WTC11 (cell line): Measurements from ENCODE around the gene RUNX2. TPM values are rescaled to one million over a fixed set of nuclear protein-coding genes. Genes with fewer than 3 reads are reported as not detected.
"Not testable (repeated sequence)": the region's sequence is repeated elsewhere in the genome, so short reads cannot be mapped to it uniquely, and the experiment has no call there.

ENCODE experiments used
- ATAC-seq: fragments of 200-7000 bp; cut with Tn5 transposase; 2 replicates; pipeline ENCODE4 v1.10.0; 2021; ENCODE audit warnings: mild to moderate bottlenecking, moderate library complexity
- CTCF ChIA-PET: fragments of 300-600 bp; sonication (Branson Sonifier 250); formaldehyde crosslinking; loops from one replicate; lab custom pipeline; 2021; ENCODE audit warnings: antibody characterized with exemption; lab: Charles Lee
- POLR2A ChIA-PET: fragments of 350-600 bp; sonication (Branson Sonifier 250); formaldehyde crosslinking; loops from one replicate; lab custom pipeline; 2021; ENCODE audit warnings: antibody characterized with exemption; lab: Charles Lee
- DNase-seq: peaks from one replicate; pipeline ENCODE4 v3.0.0; 2021; ENCODE audit warnings: low spot score
- H3K27ac Mint-ChIP-seq: 2 replicates; pipeline ENCODE4 v1.8.0; 2021; ENCODE audit warnings: mixed read lengths
- H3K27me3 Mint-ChIP-seq: 2 replicates; pipeline ENCODE4 v1.8.0; 2021; ENCODE audit warnings: low read depth, mild to moderate bottlenecking, moderate library complexity, mixed read lengths
- H3K36me3 Mint-ChIP-seq: 2 replicates; pipeline ENCODE4 v1.8.0; 2021; ENCODE audit warnings: mixed read lengths
- H3K4me1 Mint-ChIP-seq: 2 replicates; pipeline ENCODE4 v1.8.0; 2022; ENCODE audit warnings: mixed read lengths
- H3K4me3 Mint-ChIP-seq: 2 replicates; pipeline ENCODE4 v1.8.0; 2021; ENCODE audit warnings: mild to moderate bottlenecking, moderate library complexity, mixed read lengths
- H3K9me3 Mint-ChIP-seq: 2 replicates; pipeline ENCODE4 v1.8.0; 2021; ENCODE audit warnings: mixed read lengths
- ARID4B ChIP-seq: sonication (generic); formaldehyde crosslinking; IDR thresholded peaks from 2 replicates; pipeline ENCODE4 v1.8.0; 2023; ENCODE audit warnings: missing genetic modification reagents, mild to moderate bottlenecking, borderline replicate concordance
- CREM ChIP-seq: sonication (generic); formaldehyde crosslinking; IDR thresholded peaks from 2 replicates; pipeline ENCODE4 v1.8.1; 2022; ENCODE audit warnings: mild to moderate bottlenecking, missing genetic modification reagents, moderate library complexity
- E2F1 ChIP-seq: sonication (generic); formaldehyde crosslinking; IDR thresholded peaks from 2 replicates; pipeline ENCODE4 v1.8.0; 2022; ENCODE audit warnings: mild to moderate bottlenecking, missing genetic modification reagents
- E2F4 ChIP-seq: sonication (generic); formaldehyde crosslinking; IDR thresholded peaks from 2 replicates; pipeline ENCODE4 v1.8.1; 2022; ENCODE audit warnings: low read depth, mild to moderate bottlenecking, moderate library complexity, missing genetic modification reagents, borderline replicate concordance
- ERG ChIP-seq: fragments of 250-450 bp; sonication (Bioruptor Pico); IDR thresholded peaks from 2 replicates; pipeline ENCODE4 v1.8.0; 2021; ENCODE audit warnings: mild to moderate bottlenecking
- HMGA2 ChIP-seq: fragments of 250-450 bp; sonication (Bioruptor Pico); IDR thresholded peaks from 2 replicates; pipeline ENCODE4 v1.4.0; 2021; ENCODE audit warnings: mild to moderate bottlenecking, moderate library complexity
- IRF2 ChIP-seq: sonication (generic); formaldehyde crosslinking; IDR thresholded peaks from 2 replicates; pipeline ENCODE4 v1.8.0; 2022; ENCODE audit warnings: low read depth, missing genetic modification reagents, borderline replicate concordance
- NFATC4 ChIP-seq: fragments of 250-450 bp; sonication (Bioruptor Pico); IDR thresholded peaks from 2 replicates; pipeline ENCODE4 v1.9.0; 2021; ENCODE audit warnings: mild to moderate bottlenecking
- NR1H2 ChIP-seq: sonication (generic); formaldehyde crosslinking; IDR thresholded peaks from 2 replicates; pipeline ENCODE4 v1.9.0; 2021; ENCODE audit warnings: mild to moderate bottlenecking, moderate library complexity, missing genetic modification reagents
- PRDM15 ChIP-seq: sonication (generic); formaldehyde crosslinking; IDR thresholded peaks from 2 replicates; pipeline ENCODE4 v1.8.0; 2022; ENCODE audit warnings: missing genetic modification reagents
- RORB ChIP-seq: fragments of 250-450 bp; sonication (Bioruptor Pico); IDR thresholded peaks from 2 replicates; pipeline ENCODE4 v1.9.0; 2021; ENCODE audit warnings: mild to moderate bottlenecking
- SOX15 ChIP-seq: fragments of 250-450 bp; sonication (Bioruptor Pico); IDR thresholded peaks from 2 replicates; pipeline ENCODE4 v1.9.0; 2021; ENCODE audit warnings: mild to moderate bottlenecking
- TEAD1 ChIP-seq: sonication (generic); formaldehyde crosslinking; IDR thresholded peaks from 2 replicates; pipeline ENCODE4 v1.8.0; 2022; ENCODE audit warnings: mild to moderate bottlenecking, missing genetic modification reagents
- USF1 ChIP-seq: sonication (generic); formaldehyde crosslinking; IDR thresholded peaks from 2 replicates; pipeline ENCODE4 v1.8.0; 2022; ENCODE audit warnings: mild to moderate bottlenecking, missing genetic modification reagents
- ZBTB21 ChIP-seq: sonication (generic); formaldehyde crosslinking; IDR thresholded peaks from 2 replicates; pipeline ENCODE4 v1.8.1; 2023; ENCODE audit warnings: mild to moderate bottlenecking, missing genetic modification reagents, borderline replicate concordance
- ZBTB43 ChIP-seq: sonication (generic); formaldehyde crosslinking; IDR thresholded peaks from 2 replicates; pipeline ENCODE4 v1.8.1; 2023; ENCODE audit warnings: mild to moderate bottlenecking, missing genetic modification reagents
- ZMAT4 ChIP-seq: fragments of 250-450 bp; sonication (Bioruptor Pico); IDR thresholded peaks from 2 replicates; pipeline ENCODE4 v1.9.0; 2021; ENCODE audit warnings: mild to moderate bottlenecking
- ZNF317 ChIP-seq: sonication (generic); formaldehyde crosslinking; IDR thresholded peaks from 2 replicates; pipeline ENCODE4 v1.8.1; 2023; ENCODE audit warnings: low read depth, mild to moderate bottlenecking, moderate library complexity, missing genetic modification reagents, borderline replicate concordance
- ZNF396 ChIP-seq: fragments of 250-450 bp; sonication (Bioruptor Pico); IDR thresholded peaks from 2 replicates; pipeline ENCODE4 v1.8.0; 2021; ENCODE audit warnings: mild to moderate bottlenecking, moderate library complexity, borderline replicate concordance
- total RNA-seq: library from RNA; stranded (reverse); gene quantifications from 3 replicates; pipeline ENCODE4 v1.2.3, GENCODE V29; 2021

The RUNX2 gene
- total RNA-seq, 1 experiment from 2014 or later: 0.28 TPM

- H3K4me3 Mint-ChIP-seq: no peak overlapping the region
- DNase-seq: no peak
- no peak for ATAC-seq
- peaks cover 33% of the 10 kb centered on the region for H3K27me3 Mint-ChIP-seq
- CTCF ChIA-PET: interaction anchor here (0.9 to 2.7 kb wide), 2 partner anchors 47 to 255 kb away, joined by 3 to 8 read pairs; no protein-coding TSS in a partner anchor
- TF ChIP-seq RORB (CRISPR knock-in tag) (no peak), ZBTB21 (no peak), HMGA2 (CRISPR knock-in tag) (no peak)
- TF ChIP-seq, all 79 proteins: peak for 0
- Mint-ChIP-seq H3K4me1 (peaks cover 28% of the 10 kb centered on the region), H3K36me3 (no peaks in the 10 kb centered on the region), H3K9me3 (no peaks in the 10 kb centered on the region), H3K27ac (no peak overlapping the region)
- POLR2A ChIA-PET: no interaction called here
Observed at GRCh38 chr6:45667766-45668165, 339.6 kb downstream of the RUNX2 start.

- Mint-ChIP-seq H3K4me3 (no peak overlapping the region), H3K4me1 (peaks cover 28% of the 10 kb centered on the region), H3K27me3 (peaks cover 25% of the 10 kb centered on the region), H3K36me3 (peaks cover 2% of the 10 kb centered on the region; the same call in 1 of the 2 replicates), H3K27ac (no peak overlapping the region), H3K9me3 (no peaks in the 10 kb centered on the region)
- ATAC-seq: no peak
- POLR2A ChIA-PET: no interaction called here
- no peak for TF ChIP-seq E2F1 (CRISPR knock-in tag)
- no peak for TF ChIP-seq ARID4B (CRISPR knock-in tag)
- no peak for TF ChIP-seq ZNF396
- TF ChIP-seq SOX15 (CRISPR knock-in tag): no peak
- TF ChIP-seq NR1H2: no peak
- TF ChIP-seq PRDM15 (CRISPR knock-in tag): no peak
- no peak for TF ChIP-seq ERG
- TF ChIP-seq IRF2 (CRISPR knock-in tag): no peak
- no peak for TF ChIP-seq NFATC4 (CRISPR knock-in tag)
- TF ChIP-seq USF1: no peak
- no peak for TF ChIP-seq ZMAT4
- TF ChIP-seq ZNF317 (CRISPR knock-in tag): no peak
- TF ChIP-seq TEAD1 (CRISPR knock-in tag): no peak
- TF ChIP-seq ZBTB43 (CRISPR knock-in tag): no peak
- no peak for TF ChIP-seq E2F4 (CRISPR knock-in tag)
- TF ChIP-seq CREM (CRISPR knock-in tag): no peak
- TF ChIP-seq, all 79 proteins: peak for 0
- DNase-seq: no peak
- CTCF ChIA-PET: no interaction called here
Observed at GRCh38 chr6:45668705-45669104, 340.6 kb downstream of the RUNX2 start.

GRCh38 chr6:45673167-45673566 lies 345.0 kb downstream of the RUNX2 start:
- POLR2A ChIA-PET, ATAC-seq, H3K27ac Mint-ChIP-seq, CTCF ChIA-PET, H3K9me3 Mint-ChIP-seq, DNase-seq, H3K36me3 Mint-ChIP-seq, H3K4me3 Mint-ChIP-seq: not testable (repeated sequence)
- peaks cover 14% of the 10 kb centered on the region for H3K4me1 Mint-ChIP-seq
- peaks cover 12% of the 10 kb centered on the region for H3K27me3 Mint-ChIP-seq
